NCI-H345 (cell line): ENCODE measurements around the gene TXNDC2.
"Not testable (repeated sequence)": the region's sequence is repeated elsewhere in the genome, so short reads cannot be mapped to it uniquely, and the experiment has no call there.

Source experiments
- DNase-seq: peaks from one replicate; lab custom pipeline; 2025; lab: John Stamatoyannopoulos, UW

The TXNDC2 gene

GRCh38 chr18:9884532-9885140, 1.1 kb upstream of the TXNDC2 start:
- no peak for DNase-seq

GRCh38 chr18:9886005-9886348, 204 bp downstream of the TXNDC2 start:
- DNase-seq, result no peak

GRCh38 chr18:9887992-9888391, 2.2 kb downstream of the TXNDC2 start:
- no peak for DNase-seq

GRCh38 chr18:9890196-9890595, 4.4 kb downstream of the TXNDC2 start:
- DNase-seq, result no peak

GRCh38 chr18:9890957-9891356, 5.2 kb downstream of the TXNDC2 start:
- DNase-seq, result no peak

- DNase-seq, result not testable (repeated sequence)
Observed at GRCh38 chr18:9891515-9891914, 5.7 kb downstream of the TXNDC2 start.

- DNase-seq, result no peak
Observed at GRCh38 chr18:9894454-9895068, 8.8 kb downstream of the TXNDC2 start.

- no peak for DNase-seq
Observed at GRCh38 chr18:9897129-9897528, 11.4 kb downstream of the TXNDC2 start.

GRCh38 chr18:9897787-9898291, 12.1 kb downstream of the TXNDC2 start:
- DNase-seq, result not testable (repeated sequence)

- DNase-seq, result no peak
Observed at GRCh38 chr18:9898792-9899549, 13.2 kb downstream of the TXNDC2 start.

GRCh38 chr18:9899550-9899930, 13.8 kb downstream of the TXNDC2 start:
- not testable (repeated sequence) for DNase-seq

- DNase-seq, result no peak
Observed at GRCh38 chr18:9900699-9901098, 14.9 kb downstream of the TXNDC2 start.

GRCh38 chr18:9901377-9901776, 15.6 kb downstream of the TXNDC2 start:
- no peak for DNase-seq

GRCh38 chr18:9902264-9902663, 16.5 kb downstream of the TXNDC2 start:
- DNase-seq, result not testable (repeated sequence)

GRCh38 chr18:9902832-9903231, 17.1 kb downstream of the TXNDC2 start:
- DNase-seq, result no peak

- DNase-seq, result no peak
Observed at GRCh38 chr18:9905401-9905922, 19.7 kb downstream of the TXNDC2 start.

GRCh38 chr18:9906481-9906880, 20.7 kb downstream of the TXNDC2 start:
- DNase-seq, result no peak

GRCh38 chr18:9907867-9908266, 22.1 kb downstream of the TXNDC2 start:
- no peak for DNase-seq

- no peak for DNase-seq
Observed at GRCh38 chr18:9910071-9910470, 24.3 kb downstream of the TXNDC2 start.

GRCh38 chr18:9910661-9911060, 24.9 kb downstream of the TXNDC2 start:
- DNase-seq, result no peak

GRCh38 chr18:9911226-9911625, 25.5 kb downstream of the TXNDC2 start:
- no peak for DNase-seq

- DNase-seq, result not testable (repeated sequence)
Observed at GRCh38 chr18:9912285-9912684, 26.5 kb downstream of the TXNDC2 start.

GRCh38 chr18:9913151-9913525, 27.4 kb downstream of the TXNDC2 start:
- no peak for DNase-seq
